ENCODE data around the gene RIMS4. TPM values are rescaled to one million over a fixed set of nuclear protein-coding genes. Genes with fewer than 3 reads are reported as not detected.
A peak's percentile ranks its signal among the peaks of the same experiment; 100 is the strongest.

The RIMS4 gene
- total and polyA plus RNA-seq, 12 donors: 0.11 to 6.3 (median 0.78) TPM; not detected in 1

- TF ChIP-seq CTCF (IDR thresholded peaks at IDR 0.05) (no peak), POLR2A (IDR thresholded peaks at IDR 0.05) (no peak)
- 73 to 92% (median 74%) methylated on average over 7 of the region's 7 CpGs for WGBS, 4 donors
- Histone ChIP-seq H3K27me3 (no peaks in the 10 kb centered on the region), H3K36me3 (replicated peaks in 1 of 2) (no peaks in the 10 kb centered on the region), H3K27ac (no peak overlapping the region), H3K4me1 (replicated peaks in 1 of 2) (peaks cover 16 to 24% of the 10 kb centered on the region in 2 donors), H3K4me3 (no peak overlapping the region), H3K9me3 (replicated peaks in 1 of 3) (no peaks in the 10 kb centered on the region)
- DNase-seq: no peak
- intact Hi-C loops (cut with DNase I): no loop called here
These were observed 87.0 kb downstream of the RIMS4 start for GRCh38 chr20:44723391-44723790.

GRCh38 chr20:44722990-44723389 lies 87.4 kb downstream of the RIMS4 start:
- Histone ChIP-seq H3K9me3 (replicated peaks in 1 of 3) (no peaks in the 10 kb centered on the region), H3K36me3 (replicated peaks in 1 of 2) (no peaks in the 10 kb centered on the region), H3K4me1 (replicated peaks in 1 of 2) (peaks cover 16 to 23% of the 10 kb centered on the region in 2 donors), H3K4me3 (no peak overlapping the region), H3K27me3 (no peaks in the 10 kb centered on the region), H3K27ac (no peak overlapping the region)
- intact Hi-C loops (cut with DNase I): no loop called here
- 82 to 94% (median 83%) methylated on average over 2 of the region's 2 CpGs for whole genome bisulfite sequencing, 4 donors
- no peak for DNase-seq
- TF ChIP-seq CTCF (IDR thresholded peaks at IDR 0.05) (no peak), POLR2A (IDR thresholded peaks at IDR 0.05) (no peak)

GRCh38 chr20:44721785-44722054 lies 88.6 kb downstream of the RIMS4 start:
- intact Hi-C loops (cut with DNase I): no loop called here
- 75 to 94% (median 87%) methylated on average over 1 of the region's 1 CpG for WGBS, 4 donors
- Histone ChIP-seq H3K36me3 (replicated peaks in 1 of 2) (no peaks in the 10 kb centered on the region), H3K9me3 (replicated peaks in 1 of 3) (no peaks in the 10 kb centered on the region), H3K4me1 (replicated peaks in 1 of 2) (peaks cover 16 to 23% of the 10 kb centered on the region in 2 donors), H3K27me3 (no peaks in the 10 kb centered on the region), H3K4me3 (no peak overlapping the region), H3K27ac (peak overlapping the region in 3 of 5 donors; percentile 49 to 80 (median 55))
- no peak for DNase-seq
- TF ChIP-seq POLR2A (IDR thresholded peaks at IDR 0.05) (no peak), CTCF (IDR thresholded peaks at IDR 0.05) (no peak)

DNA sequence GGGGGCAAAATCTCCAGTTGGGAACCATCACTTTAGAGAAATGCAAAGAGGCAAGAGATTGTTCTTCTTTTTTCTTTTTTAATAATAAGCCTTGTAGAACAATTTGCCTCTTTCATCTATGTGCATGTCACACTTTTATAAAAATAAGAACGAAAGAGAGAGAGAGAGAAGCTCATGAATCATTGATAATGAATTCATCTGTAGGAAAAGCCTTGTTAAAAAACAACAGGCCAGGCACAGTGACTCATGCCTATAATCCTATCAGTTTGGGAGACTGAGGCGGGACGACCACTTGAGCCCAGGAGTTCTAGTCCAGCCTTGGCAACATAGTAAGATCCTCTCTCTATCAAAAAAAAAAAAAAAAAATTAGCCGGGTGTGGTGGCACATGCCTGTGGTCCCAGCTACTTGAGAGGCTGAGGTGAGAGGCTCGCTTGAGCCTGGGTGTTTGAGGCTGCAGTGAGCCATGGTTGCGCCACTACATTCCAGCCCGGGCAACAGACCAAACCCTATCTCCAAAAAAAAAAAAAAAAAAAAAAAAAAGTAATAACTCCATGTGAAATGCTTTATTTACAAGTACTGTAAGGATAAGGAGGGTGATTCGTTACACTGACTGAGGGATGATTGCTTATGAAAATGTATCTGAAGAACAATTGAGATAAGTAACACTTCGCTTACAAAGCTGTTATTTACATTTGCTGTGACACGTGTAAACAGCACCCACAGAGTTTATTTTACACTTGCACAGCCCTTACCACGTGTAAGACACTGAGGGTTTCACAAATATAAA lies 89.2 kb downstream of the RIMS4 start:
- intact Hi-C loops (cut with DNase I): no loop called here
- Histone ChIP-seq H3K9me3 (replicated peaks in 1 of 3) (no peaks in the 10 kb centered on the region), H3K4me3 (no peak overlapping the region), H3K27me3 (no peaks in the 10 kb centered on the region), H3K27ac (peak overlapping the region; percentile 49 to 92 (median 80)), H3K36me3 (replicated peaks in 1 of 2) (no peaks in the 10 kb centered on the region), H3K4me1 (replicated peaks in 1 of 2) (peaks cover 18 to 25% of the 10 kb centered on the region in 2 donors)
- peak in 6 of 7 donors; percentile 48 to 79 (median 74) for DNase-seq
- TF ChIP-seq POLR2A (IDR thresholded peaks at IDR 0.05): no peak
- no peak for TF ChIP-seq CTCF (IDR thresholded peaks at IDR 0.05)
- 30 to 46% (median 36%) methylated on average over 11 of the region's 11 CpGs for WGBS, 4 donors
